Prostate gland (tissue), 2 donors: ENCODE measurements around the gene RNMT.

Source experiments
- CTCF ChIP-seq, 4 experiments: fragments of 200-600 bp in 2 of 4; fragments of 450-650 bp in 2 of 4; sonication (generic) in 2 of 4; IDR thresholded peaks; 1 replicate in 3 of 4; 2 replicates in 1 of 4; pipeline ENCODE4 v1.5.1; 2016 to 2019; ENCODE audit warnings: antibody characterized with exemption in 4 of 4, mild to moderate bottlenecking in 2 of 4, moderate library complexity in 2 of 4
- POLR2AphosphoS5 ChIP-seq: sonication (generic); formaldehyde crosslinking; IDR thresholded peaks from one replicate; pipeline ENCODE4 v1.6.1; 2017; ENCODE audit warnings: antibody characterized with exemption

- TF ChIP-seq CTCF (IDR thresholded peaks at IDR 0.05), result no peak
- no peak for TF ChIP-seq POLR2AphosphoS5
Measured at GRCh38 chr18:13756671-13757070, 30.2 kb downstream of the RNMT start.
